ENCODE data around the gene RFPL3.
A peak's percentile ranks its signal among the peaks of the same experiment; 100 is the strongest.
"Not testable (repeated sequence)": the region's sequence is repeated elsewhere in the genome, so short reads cannot be mapped to it uniquely, and the experiment has no call there.

The RFPL3 gene

GRCh38 chr22:32354360-32355351 lies 3.0 kb upstream of the RFPL3 start:
- DNase-seq: no peak

GRCh38 chr22:32355760-32356159 lies 1.9 kb upstream of the RFPL3 start:
- DNase-seq: peak in 2 of 3 experiments; percentile 0 to 23

- not testable (repeated sequence) for DNase-seq
These were observed 2.4 kb downstream of the RFPL3 start for GRCh38 chr22:32360096-32360495.

GRCh38 chr22:32361257-32361656 lies 3.6 kb downstream of the RFPL3 start:
- no peak for DNase-seq

GRCh38 chr22:32364210-32364609 lies 6.5 kb downstream of the RFPL3 start:
- no peak for DNase-seq

- no peak for DNase-seq
These were observed 18.2 kb downstream of the RFPL3 start for GRCh38 chr22:32375678-32376450.

- DNase-seq: no peak
These were observed 19.0 kb downstream of the RFPL3 start for GRCh38 chr22:32376681-32377080.

GRCh38 chr22:32378707-32379272 lies 21.1 kb downstream of the RFPL3 start:
- peak in 2 of 3 experiments; percentile 4 to 17 for DNase-seq

GRCh38 chr22:32380991-32381390 lies 23.3 kb downstream of the RFPL3 start:
- peak in 2 of 3 experiments; percentile 4 to 10 for DNase-seq

- DNase-seq: no peak
These were observed 28.0 kb downstream of the RFPL3 start for GRCh38 chr22:32385681-32386080.

- DNase-seq: peak in 2 of 3 experiments; percentile 13 to 51
These were observed 32.0 kb downstream of the RFPL3 start for GRCh38 chr22:32389685-32390084.

- DNase-seq: no peak
These were observed 37.4 kb downstream of the RFPL3 start for GRCh38 chr22:32395107-32395506.

- DNase-seq: peak in 1 of 3 experiments; percentile 12
These were observed 38.6 kb downstream of the RFPL3 start for GRCh38 chr22:32396255-32396654.

- DNase-seq: peak in 1 of 3 experiments; percentile 10
These were observed 39.1 kb downstream of the RFPL3 start for GRCh38 chr22:32396746-32397145.

GRCh38 chr22:32401486-32401885 lies 43.8 kb downstream of the RFPL3 start:
- no peak for DNase-seq

GRCh38 chr22:32404021-32404420 lies 46.4 kb downstream of the RFPL3 start:
- DNase-seq: no peak

GRCh38 chr22:32407312-32407711 lies 49.6 kb downstream of the RFPL3 start:
- DNase-seq: no peak

- no peak for DNase-seq
These were observed 50.3 kb downstream of the RFPL3 start for GRCh38 chr22:32407936-32408335.

GRCh38 chr22:32409977-32410376 lies 52.3 kb downstream of the RFPL3 start:
- DNase-seq: no peak

- no peak for DNase-seq
These were observed 52.8 kb downstream of the RFPL3 start for GRCh38 chr22:32410459-32410858.
